Measurements from ENCODE around the gene IQSEC1.

The IQSEC1 gene

GRCh38 chr3:12908859-12909258 lies 164.4 kb downstream of the IQSEC1 start:
- FAIRE-seq (no peak), DNase-seq (ENCODE audit: insufficient read length, low spot score) (no peak)
- TF ChIP-seq SPI1 (IDR thresholded peaks at IDR 0.05; ENCODE audit: low read depth, low read length) (no peak), PAX5 (IDR thresholded peaks at IDR 0.05; ENCODE audit: insufficient read depth, low read length, severe bottlenecking) (no peak), TAF1 (IDR thresholded peaks at IDR 0.05; ENCODE audit: low read depth, low read length) (no peak), POLR2A (IDR thresholded peaks at IDR 0.05; ENCODE audit: low read depth, low read length) (no peak), POU2F2 (IDR thresholded peaks at IDR 0.05; ENCODE audit: low read depth, low read length) (no peak), POLR2AphosphoS5 (IDR thresholded peaks at IDR 0.05; ENCODE audit: low read depth, low read length) (no peak)

GRCh38 chr3:12908136-12908730 lies 165.0 kb downstream of the IQSEC1 start:
- DNase-seq (ENCODE audit: insufficient read length, low spot score) (no peak), FAIRE-seq (no peak)
- no peak for TF ChIP-seq PAX5 (IDR thresholded peaks at IDR 0.05; ENCODE audit: insufficient read depth, low read length, severe bottlenecking)
- TF ChIP-seq POLR2A (IDR thresholded peaks at IDR 0.05; ENCODE audit: low read depth, low read length): no peak
- no peak for TF ChIP-seq POLR2AphosphoS5 (IDR thresholded peaks at IDR 0.05; ENCODE audit: low read depth, low read length)
- no peak for TF ChIP-seq POU2F2 (IDR thresholded peaks at IDR 0.05; ENCODE audit: low read depth, low read length)
- no peak for TF ChIP-seq TAF1 (IDR thresholded peaks at IDR 0.05; ENCODE audit: low read depth, low read length)
- TF ChIP-seq SPI1 (IDR thresholded peaks at IDR 0.05; ENCODE audit: low read depth, low read length): no peak

- DNase-seq (ENCODE audit: insufficient read length, low spot score) (no peak), FAIRE-seq (no peak)
- TF ChIP-seq POLR2AphosphoS5 (IDR thresholded peaks at IDR 0.05; ENCODE audit: low read depth, low read length) (no peak), POLR2A (IDR thresholded peaks at IDR 0.05; ENCODE audit: low read depth, low read length) (no peak), POU2F2 (IDR thresholded peaks at IDR 0.05; ENCODE audit: low read depth, low read length) (no peak), TAF1 (IDR thresholded peaks at IDR 0.05; ENCODE audit: low read depth, low read length) (no peak), PAX5 (IDR thresholded peaks at IDR 0.05; ENCODE audit: insufficient read depth, low read length, severe bottlenecking) (no peak), SPI1 (IDR thresholded peaks at IDR 0.05; ENCODE audit: low read depth, low read length) (no peak)
Observed at GRCh38 chr3:12907729-12908128, 165.5 kb downstream of the IQSEC1 start.

- TF ChIP-seq TAF1 (IDR thresholded peaks at IDR 0.05; ENCODE audit: low read depth, low read length) (no peak), POU2F2 (IDR thresholded peaks at IDR 0.05; ENCODE audit: low read depth, low read length) (no peak), SPI1 (IDR thresholded peaks at IDR 0.05; ENCODE audit: low read depth, low read length) (no peak), PAX5 (IDR thresholded peaks at IDR 0.05; ENCODE audit: insufficient read depth, low read length, severe bottlenecking) (no peak), POLR2AphosphoS5 (IDR thresholded peaks at IDR 0.05; ENCODE audit: low read depth, low read length) (no peak), POLR2A (IDR thresholded peaks at IDR 0.05; ENCODE audit: low read depth, low read length) (no peak)
- DNase-seq (ENCODE audit: insufficient read length, low spot score): no peak
Observed at GRCh38 chr3:12907296-12907695, 165.9 kb downstream of the IQSEC1 start.

GRCh38 chr3:12906916-12907290 lies 166.3 kb downstream of the IQSEC1 start:
- TF ChIP-seq POLR2A (IDR thresholded peaks at IDR 0.05; ENCODE audit: low read depth, low read length): no peak
- TF ChIP-seq POLR2AphosphoS5 (IDR thresholded peaks at IDR 0.05; ENCODE audit: low read depth, low read length): no peak
- no peak for TF ChIP-seq SPI1 (IDR thresholded peaks at IDR 0.05; ENCODE audit: low read depth, low read length)
- FAIRE-seq: no peak
- DNase-seq (ENCODE audit: insufficient read length, low spot score): no peak

More at GRCh38 chr3:12907296-12907695, 165.9 kb downstream of the IQSEC1 start:
- FAIRE-seq: no peak

- DNase-seq (ENCODE audit: insufficient read length, low spot score): no peak
- FAIRE-seq: no peak
- no peak for TF ChIP-seq TAF1 (IDR thresholded peaks at IDR 0.05; ENCODE audit: low read depth, low read length)
- TF ChIP-seq POLR2AphosphoS5 (IDR thresholded peaks at IDR 0.05; ENCODE audit: low read depth, low read length): no peak
- TF ChIP-seq SPI1 (IDR thresholded peaks at IDR 0.05; ENCODE audit: low read depth, low read length): no peak
- no peak for TF ChIP-seq POU2F2 (IDR thresholded peaks at IDR 0.05; ENCODE audit: low read depth, low read length)
- no peak for TF ChIP-seq PAX5 (IDR thresholded peaks at IDR 0.05; ENCODE audit: insufficient read depth, low read length, severe bottlenecking)
- TF ChIP-seq POLR2A (IDR thresholded peaks at IDR 0.05; ENCODE audit: low read depth, low read length): no peak
Observed at GRCh38 chr3:12906141-12906915, 166.9 kb downstream of the IQSEC1 start.

- FAIRE-seq (no peak), DNase-seq (ENCODE audit: insufficient read length, low spot score) (no peak)
- TF ChIP-seq PAX5 (IDR thresholded peaks at IDR 0.05; ENCODE audit: insufficient read depth, low read length, severe bottlenecking) (no peak), POLR2AphosphoS5 (IDR thresholded peaks at IDR 0.05; ENCODE audit: low read depth, low read length) (peak; percentile 13; the same call in 1 of the 2 replicates), SPI1 (IDR thresholded peaks at IDR 0.05; ENCODE audit: low read depth, low read length) (no peak), POLR2A (IDR thresholded peaks at IDR 0.05; ENCODE audit: low read depth, low read length) (no peak)
Observed at GRCh38 chr3:12905316-12906071, 167.7 kb downstream of the IQSEC1 start.

GRCh38 chr3:12904951-12905315 lies 168.3 kb downstream of the IQSEC1 start:
- DNase-seq (ENCODE audit: insufficient read length, low spot score) (no peak), FAIRE-seq (no peak)
- TF ChIP-seq POLR2A (IDR thresholded peaks at IDR 0.05; ENCODE audit: low read depth, low read length): no peak
- no peak for TF ChIP-seq TAF1 (IDR thresholded peaks at IDR 0.05; ENCODE audit: low read depth, low read length)
- TF ChIP-seq PAX5 (IDR thresholded peaks at IDR 0.05; ENCODE audit: insufficient read depth, low read length, severe bottlenecking): no peak
- no peak for TF ChIP-seq POU2F2 (IDR thresholded peaks at IDR 0.05; ENCODE audit: low read depth, low read length)

- DNase-seq (ENCODE audit: insufficient read length, low spot score) (no peak), FAIRE-seq (no peak)
- TF ChIP-seq SPI1 (IDR thresholded peaks at IDR 0.05; ENCODE audit: low read depth, low read length): no peak
Observed at GRCh38 chr3:12903881-12904280, 169.3 kb downstream of the IQSEC1 start.
